D721Med (cell line): ENCODE results near the gene DHRS12.

Source experiments
- DNase-seq: peaks from one replicate; pipeline ENCODE4 v3.0.0; 2011; ENCODE audit warnings: low spot score; ENCODE audit not compliant: insufficient read length
- FAIRE-seq: peaks from 2 replicates; lab custom pipeline; 2011; peaks lifted over from hg19 to GRCh38; lab: Jason Lieb, UNC
- CTCF ChIP-seq: IDR thresholded peaks from 2 replicates; pipeline ENCODE4 v1.5.1; 2012; ENCODE audit warnings: mild to moderate bottlenecking, control low read depth; ENCODE audit not compliant: insufficient read depth; ENCODE audit errors: missing control alignments

DHRS12 gene

GRCh38 chr13:51783428-51784094 lies 20.4 kb downstream of the DHRS12 start:
- FAIRE-seq (no peak), DNase-seq (no peak)
- TF ChIP-seq CTCF = no peak

DNA sequence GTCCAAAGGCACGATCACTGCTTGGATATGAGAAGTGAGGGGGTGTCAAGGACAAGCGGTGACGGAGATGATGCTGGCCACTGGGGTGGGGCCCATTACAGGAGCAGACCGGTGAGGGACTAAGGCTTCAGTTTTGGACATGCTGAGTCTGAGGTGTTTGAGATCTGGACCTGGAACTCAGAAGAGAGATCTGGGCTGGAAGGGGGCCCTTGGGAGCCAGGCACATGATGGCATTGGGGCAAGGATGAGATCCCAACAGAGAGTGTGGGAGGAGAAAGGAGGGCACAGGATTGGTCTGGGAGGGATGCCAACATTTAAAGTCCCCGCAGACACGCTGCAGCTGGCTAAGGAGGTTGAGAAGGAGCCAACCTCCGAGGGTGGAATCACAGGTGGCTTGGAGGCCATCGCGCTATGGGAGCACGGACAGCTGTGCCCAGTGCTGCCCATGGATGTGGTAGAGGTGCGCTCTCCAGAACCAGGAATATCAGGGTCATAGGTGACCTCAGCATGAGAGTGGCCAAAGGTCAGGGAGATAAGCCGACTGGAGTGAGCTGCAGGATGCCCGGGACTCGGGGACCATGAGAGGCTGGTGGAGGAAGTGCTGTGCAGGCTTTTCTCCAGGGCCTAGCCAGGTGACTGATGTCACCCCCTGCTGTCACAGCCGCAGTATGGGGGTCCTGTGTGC lies 21.8 kb downstream of the DHRS12 start:
- no peak for TF ChIP-seq CTCF
- FAIRE-seq (no peak), DNase-seq (no peak)

DNA sequence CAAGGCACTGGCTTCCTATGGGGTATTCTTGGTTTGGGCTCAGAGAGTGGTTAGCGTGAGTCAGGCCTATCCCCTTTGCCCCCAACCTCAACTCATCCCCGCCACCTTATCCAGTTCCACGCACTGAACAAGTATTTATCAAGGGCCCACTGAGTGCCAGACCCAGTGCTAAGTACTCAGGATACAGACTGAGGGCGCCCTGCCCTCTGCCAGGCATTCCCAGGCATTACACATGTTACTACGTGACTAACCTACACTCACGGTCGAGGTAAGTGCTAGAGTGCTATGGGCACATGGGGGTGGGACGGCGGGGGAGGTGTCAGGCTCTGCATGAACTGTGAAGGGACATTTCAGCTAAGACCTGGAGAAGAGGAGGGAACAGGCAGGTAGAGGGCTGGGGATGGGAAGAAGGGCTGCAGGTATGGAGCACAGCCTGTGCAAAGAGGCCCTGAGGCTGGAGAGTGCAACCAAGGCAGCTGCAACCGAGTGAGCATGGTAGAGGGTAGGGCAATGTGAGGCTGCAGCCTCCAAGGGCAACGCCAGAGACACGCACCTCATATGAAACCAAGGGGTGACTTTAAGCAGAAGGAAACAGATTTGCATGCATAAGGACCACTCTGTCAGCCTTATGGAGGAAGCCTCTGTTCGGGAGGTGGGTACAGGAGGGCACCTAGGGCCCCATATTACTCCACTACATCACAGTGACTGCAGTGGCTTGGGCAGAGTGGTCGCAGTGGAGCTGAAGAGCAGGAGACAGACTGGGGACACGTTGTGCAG lies 22.5 kb downstream of the DHRS12 start:
- FAIRE-seq (no peak), DNase-seq (no peak)
- TF ChIP-seq CTCF = peak; percentile 40

DNA sequence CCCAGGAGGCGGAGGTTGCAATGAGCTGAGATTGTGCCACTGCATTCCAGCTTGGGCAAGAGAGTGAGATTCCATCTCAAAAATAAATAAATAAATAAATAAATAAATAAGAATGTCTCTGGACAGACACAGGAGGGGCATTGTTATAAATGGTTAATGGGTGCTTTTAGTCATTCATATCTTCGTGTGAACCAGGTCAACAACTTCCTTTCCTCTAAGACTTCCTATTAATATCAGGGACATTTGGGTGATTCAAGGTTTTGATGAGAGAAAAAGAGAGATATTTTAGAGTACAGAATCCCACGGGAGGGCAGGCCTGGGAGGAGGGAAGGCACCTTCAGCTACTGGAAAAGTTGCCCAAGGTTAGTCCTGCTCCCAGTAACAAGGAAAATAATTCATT lies 23.9 kb downstream of the DHRS12 start:
- no peak for FAIRE-seq
- DNase-seq = no peak
- TF ChIP-seq CTCF = no peak

GRCh38 chr13:51778392-51778791 lies 25.6 kb downstream of the DHRS12 start:
- no peak for DNase-seq
- FAIRE-seq = no peak
- no peak for TF ChIP-seq CTCF

DNA sequence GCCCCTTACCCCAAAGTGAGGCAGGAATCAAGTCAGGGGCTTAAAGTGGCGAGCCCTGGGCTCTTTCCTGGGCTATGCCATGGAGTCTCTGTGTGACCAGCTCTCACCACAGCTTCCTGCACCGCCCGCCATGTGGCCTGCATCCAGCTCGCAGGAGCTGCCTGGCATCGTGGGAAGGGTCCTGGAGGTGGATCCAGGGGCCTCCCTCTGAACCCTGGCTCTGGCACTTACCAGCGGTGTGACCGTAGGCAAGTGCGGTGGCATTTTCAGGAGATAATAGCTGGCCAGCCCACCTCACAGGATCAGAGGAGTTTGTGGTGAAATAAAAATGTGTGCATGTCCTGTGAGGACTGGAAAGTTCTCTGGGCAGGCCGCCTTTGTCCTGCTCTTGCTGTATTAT lies 26.0 kb downstream of the DHRS12 start:
- no peak for TF ChIP-seq CTCF
- FAIRE-seq (no peak), DNase-seq (no peak)
